HG03457 (cell line): ENCODE measurements around the gene PWWP2B.

ENCODE experiments used
- ATAC-seq: cut with Tn5 transposase; IDR thresholded peaks from one replicate; pipeline ENCODE4 v1.9.1; 2021; ENCODE audit warnings: moderate number of reproducible peaks; ENCODE audit not compliant: unreplicated experiment

Gene PWWP2B

DNA sequence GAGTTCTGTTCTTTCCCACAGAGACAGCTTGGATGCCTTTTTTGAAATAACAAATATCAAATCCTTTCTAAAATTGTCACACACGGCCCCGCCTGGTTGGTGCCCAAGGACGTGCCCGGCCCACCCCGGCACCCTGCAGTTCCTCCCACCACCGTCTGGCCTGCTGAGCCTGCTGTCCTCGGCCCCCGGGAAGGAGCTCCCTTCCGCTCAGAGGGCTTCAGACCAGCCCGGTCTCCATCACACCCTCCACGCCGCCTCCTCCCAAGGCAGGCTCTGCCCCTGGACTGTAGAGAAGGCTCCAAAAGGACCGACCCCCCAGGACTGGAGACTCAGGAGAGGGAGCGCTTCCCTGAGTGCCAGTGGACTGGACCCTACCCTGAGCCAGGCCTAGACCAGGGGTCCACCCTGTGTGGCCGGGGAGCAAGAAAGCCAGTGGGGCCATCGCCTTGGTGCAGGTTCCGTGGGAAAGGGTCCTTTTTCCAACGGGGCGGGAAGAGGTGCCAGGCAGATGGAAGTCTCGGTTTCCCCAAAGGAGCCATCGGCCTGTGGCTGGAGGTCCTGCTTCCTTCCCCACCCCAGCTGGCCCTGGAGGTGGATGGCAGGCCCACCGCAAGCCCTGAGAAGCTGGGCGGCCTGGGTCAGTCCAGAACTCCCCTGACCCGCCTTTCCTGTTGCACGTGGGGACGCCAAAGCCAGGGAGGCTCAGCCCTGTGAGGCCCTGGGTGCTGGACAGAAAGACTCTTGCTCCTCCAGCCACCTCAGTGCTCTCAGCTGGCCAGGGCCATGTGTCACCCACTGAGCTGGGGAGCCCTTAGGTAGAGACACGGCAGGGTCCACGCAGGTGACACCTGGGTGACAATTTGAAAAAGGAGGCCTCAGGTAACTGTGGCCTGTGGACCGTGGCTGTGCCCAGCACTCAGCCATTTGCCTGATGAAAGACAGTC, 69.8 kb downstream of the PWWP2B start:
- no peak for ATAC-seq
